Keratinocyte (primary cell): Measurements from ENCODE around the gene GTF2H4. TPM values are rescaled to one million over a fixed set of nuclear protein-coding genes. Genes with fewer than 3 reads are reported as not detected.
"Not testable (repeated sequence)": the region's sequence is repeated elsewhere in the genome, so short reads cannot be mapped to it uniquely, and the experiment has no call there.

Experiments
- DNase-seq: peaks from one replicate; pipeline ENCODE4 v3.0.0-alpha.2; 2011; ENCODE audit warnings: low read depth, missing footprints, low spot score
- FAIRE-seq: peaks from 2 replicates; lab custom pipeline; 2011; peaks lifted over from hg19 to GRCh38; lab: Jason Lieb, UNC
- H2AFZ ChIP-seq: 2 replicates; pipeline ENCODE4 v1.6.0; 2012; ENCODE audit warnings: low read length, control low read depth, inconsistent platforms; ENCODE audit not compliant: control insufficient read depth
- H3K27ac ChIP-seq: 2 replicates; pipeline ENCODE4 v1.5.1; 2011; ENCODE audit warnings: low read length; ENCODE audit not compliant: control insufficient read depth, insufficient read depth
- H3K27me3 ChIP-seq: 3 replicates; pipeline ENCODE4 v1.6.0; 2011; ENCODE audit warnings: low read length; ENCODE audit not compliant: control insufficient read depth, insufficient read depth; ENCODE audit errors: extremely low read depth
- H3K36me3 ChIP-seq, 2 experiments: 2 replicates in 1 of 2; 3 replicates in 1 of 2; pipeline ENCODE4 v1.5.1; 2011; ENCODE audit warnings: low read length in 2 of 2, mild to moderate bottlenecking in 1 of 2; ENCODE audit not compliant: control insufficient read depth in 2 of 2, insufficient read depth in 2 of 2; ENCODE audit errors: extremely low read depth in 1 of 2
- H3K4me1 ChIP-seq: 3 replicates; pipeline ENCODE4 v1.5.1; 2011; ENCODE audit warnings: low read length; ENCODE audit not compliant: control insufficient read depth, insufficient read depth; ENCODE audit errors: extremely low read depth
- H3K4me2 ChIP-seq: 3 replicates; pipeline ENCODE4 v1.6.0; 2011; ENCODE audit warnings: low read depth, low read length; ENCODE audit not compliant: control insufficient read depth, insufficient read depth; ENCODE audit errors: extremely low read depth
- H3K4me3 ChIP-seq, 3 experiments: fragments of 200-600 bp in 1 of 3; sonication (generic) in 1 of 3; 2 replicates in 2 of 3; 3 replicates in 1 of 3; pipeline ENCODE4 v1.5.1; 2011 to 2016; ENCODE audit warnings: low read length in 3 of 3, mild to moderate bottlenecking in 3 of 3, control low read depth in 2 of 3, inconsistent platforms in 1 of 3, low read depth in 1 of 3, mixed read lengths in 1 of 3, mixed run types in 1 of 3, moderate library complexity in 1 of 3; ENCODE audit not compliant: control insufficient read depth in 2 of 3, insufficient read depth in 2 of 3; ENCODE audit errors: extremely low read depth in 1 of 3
- H3K79me2 ChIP-seq: 2 replicates; pipeline ENCODE4 v1.6.0; 2012; ENCODE audit warnings: low read length; ENCODE audit not compliant: control insufficient read depth, insufficient read depth
- H3K9ac ChIP-seq: 3 replicates; pipeline ENCODE4 v1.6.0; 2011; ENCODE audit warnings: low read length; ENCODE audit not compliant: control insufficient read depth, insufficient read depth; ENCODE audit errors: extremely low read depth
- H3K9me1 ChIP-seq: 3 replicates; pipeline ENCODE4 v1.6.0; 2011; ENCODE audit warnings: low read length; ENCODE audit not compliant: control insufficient read depth, insufficient read depth; ENCODE audit errors: extremely low read depth
- H3K9me3 ChIP-seq: 2 replicates; pipeline ENCODE4 v1.5.1; 2012; ENCODE audit warnings: low read depth, low read length; ENCODE audit not compliant: control insufficient read depth
- H4K20me1 ChIP-seq: 3 replicates; pipeline ENCODE4 v1.6.0; 2011; ENCODE audit warnings: low read length; ENCODE audit not compliant: control insufficient read depth, insufficient read depth; ENCODE audit errors: extremely low read depth
- EZH2 ChIP-seq: IDR thresholded peaks from one replicate; pipeline ENCODE4 v1.6.1; 2012; ENCODE audit warnings: inconsistent platforms, mild to moderate bottlenecking, low read length, moderate library complexity
- dilution Hi-C: fragments of 300-500 bp; cut with MboI; formaldehyde crosslinking; loops from one replicate; pipeline ENCODE4 v1.7.0; 2020; ENCODE audit warnings: low sequenced_read_pairs; ENCODE audit not compliant: extremely low pct_ligation_motif_present
- polyA minus RNA-seq, 3 experiments: library from RNA; depleted of rRNA, polyadenylated mRNA; stranded (reverse); fragments of >200 nt; gene quantifications; 1 replicate in 1 of 3; 2 replicates in 1 of 3; 3 replicates in 1 of 3; pipeline ENCODE4 v1.2.3, GENCODE V29; 2011
- polyA plus RNA-seq, 5 experiments: library from polyadenylated mRNA; depleted of rRNA in 3 of 5; stranded (reverse) in 3 of 5; stranded (forward) in 1 of 5; unstranded in 1 of 5; fragments of >200 nt; gene quantifications; 1 replicate in 1 of 5; 2 replicates in 3 of 5; 3 replicates in 1 of 5; pipeline versions ENCODE4 v1.2.1 to v1.2.3, GENCODE V29; 2011 to 2012; ENCODE audit warnings: missing spikeins in 2 of 5, low read depth in 1 of 5, low replicate concordance in 1 of 5
- TF ChIP-seq, protein P1 (sequence below), 3 experiments: IDR thresholded peaks in 1 of 3; conservative IDR thresholded peaks in 1 of 3; optimal IDR thresholded peaks in 1 of 3; 2 replicates in 2 of 3; 3 replicates in 1 of 3; pipeline versions ENCODE3 to v1.5.1; 2011; ENCODE audit warnings: low read length in 3 of 3, mild to moderate bottlenecking in 3 of 3, moderate library complexity in 2 of 3, control low read depth in 1 of 3, inconsistent platforms in 1 of 3; ENCODE audit not compliant: insufficient read depth in 2 of 3; ENCODE audit errors: extremely low read depth in 1 of 3

GTF2H4 gene
- 34.2 to 44.0 TPM (median 38.7 TPM) in 3 replicates for polyA plus RNA-seq
- polyA plus RNA-seq (2011; ENCODE audit: low read depth): 7.2 TPM
- 24.4 and 25.0 TPM in 2 replicates for polyA plus RNA-seq (2011; cell fraction: cytosol; rRNA removed)
- polyA plus RNA-seq (2011; cell fraction: nucleus; rRNA removed): 68.9 and 72.9 TPM in 2 replicates
- polyA plus RNA-seq (2012; ENCODE audit: low replicate concordance): 21.9 and 32.3 TPM in 2 replicates
- polyA minus RNA-seq: 18.1 to 28.5 TPM (median 19.3 TPM) in 3 replicates
- polyA minus RNA-seq (2011; cell fraction: cytosol; rRNA and poly(A)+ RNA removed): 21.5 TPM
- 22.3 and 29.5 TPM in 2 replicates for polyA minus RNA-seq (2011; cell fraction: nucleus; rRNA and poly(A)+ RNA removed)

GRCh38 chr6:30907758-30908591 is at the start of gene GTF2H4:
Gene GTF2H4, plus strand, starts transcription at chr6:30908207.
- Histone ChIP-seq H2AFZ (peak within 1 kb of the TSS; percentile 87), H3K27ac (peak within 1 kb of the TSS; percentile 76)

DNA sequence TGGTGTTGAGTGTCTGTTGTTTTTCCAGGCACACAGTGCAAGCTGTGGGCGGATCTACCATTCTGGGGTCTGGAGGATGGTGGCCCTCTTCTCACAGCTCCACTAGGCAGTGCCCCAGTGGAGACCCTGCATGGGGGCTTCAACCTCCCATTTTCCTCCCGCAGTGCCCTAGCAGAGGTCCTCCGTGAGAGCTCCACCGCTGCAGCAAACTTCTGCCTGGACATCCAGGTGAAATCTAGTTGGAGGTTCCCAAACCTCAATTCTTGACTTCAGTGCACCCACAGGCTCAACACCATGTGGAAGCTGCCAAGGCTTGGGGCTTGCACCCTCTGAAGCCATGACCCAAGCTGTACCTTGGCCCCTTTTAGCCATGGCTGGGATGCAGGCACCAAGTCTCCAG is 48.3 kb upstream of the GTF2H4 start:
- H3K9me3 ChIP-seq, H3K4me1 ChIP-seq, H2AFZ ChIP-seq, FAIRE-seq, H3K27me3 ChIP-seq, H3K79me2 ChIP-seq, H4K20me1 ChIP-seq, H3K36me3 ChIP-seq, H3K9me1 ChIP-seq, H3K27ac ChIP-seq, DNase-seq, H3K4me3 ChIP-seq, H3K4me2 ChIP-seq, H3K9ac ChIP-seq, dilution Hi-C loops: not testable (repeated sequence)

More at GRCh38 chr6:30907758-30908591, at the start of gene GTF2H4:
- no peaks in the 10 kb centered on the region for H3K9me3 ChIP-seq
- H3K4me2 ChIP-seq: peak within 1 kb of the TSS; percentile 96
- H4K20me1 ChIP-seq: no peaks in the 10 kb centered on the region
- H3K27me3 ChIP-seq: no peaks in the 10 kb centered on the region
- no peaks in the 10 kb centered on the region for H3K9me1 ChIP-seq
- DNase-seq: peak; percentile 90
- dilution Hi-C loops: no loop called here
- peaks cover 9% of the 10 kb centered on the region for H3K4me1 ChIP-seq
- H3K79me2 ChIP-seq: peaks cover 13% of the 10 kb centered on the region
- peak within 1 kb of the TSS; percentile 94 for H3K9ac ChIP-seq
- TF ChIP-seq, protein P1, sequence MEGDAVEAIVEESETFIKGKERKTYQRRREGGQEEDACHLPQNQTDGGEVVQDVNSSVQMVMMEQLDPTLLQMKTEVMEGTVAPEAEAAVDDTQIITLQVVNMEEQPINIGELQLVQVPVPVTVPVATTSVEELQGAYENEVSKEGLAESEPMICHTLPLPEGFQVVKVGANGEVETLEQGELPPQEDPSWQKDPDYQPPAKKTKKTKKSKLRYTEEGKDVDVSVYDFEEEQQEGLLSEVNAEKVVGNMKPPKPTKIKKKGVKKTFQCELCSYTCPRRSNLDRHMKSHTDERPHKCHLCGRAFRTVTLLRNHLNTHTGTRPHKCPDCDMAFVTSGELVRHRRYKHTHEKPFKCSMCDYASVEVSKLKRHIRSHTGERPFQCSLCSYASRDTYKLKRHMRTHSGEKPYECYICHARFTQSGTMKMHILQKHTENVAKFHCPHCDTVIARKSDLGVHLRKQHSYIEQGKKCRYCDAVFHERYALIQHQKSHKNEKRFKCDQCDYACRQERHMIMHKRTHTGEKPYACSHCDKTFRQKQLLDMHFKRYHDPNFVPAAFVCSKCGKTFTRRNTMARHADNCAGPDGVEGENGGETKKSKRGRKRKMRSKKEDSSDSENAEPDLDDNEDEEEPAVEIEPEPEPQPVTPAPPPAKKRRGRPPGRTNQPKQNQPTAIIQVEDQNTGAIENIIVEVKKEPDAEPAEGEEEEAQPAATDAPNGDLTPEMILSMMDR (optimal IDR thresholded peaks at IDR 0.05 in 1 of 3, IDR thresholded peaks at IDR 0.05 in 1 of 3, conservative IDR thresholded peaks at IDR 0.05 in 1 of 3; ENCODE audit: extremely low read depth in 1 of 3, insufficient read depth in 2 of 3, low read length in 3 of 3): peak in 1 of 3 experiments; percentile 2
- TF ChIP-seq EZH2: no peak
- H3K36me3 ChIP-seq: peaks cover 16% of the 10 kb centered on the region in 2 experiments
- peak within 1 kb of the TSS; percentile 62 to 99 (median 99) for H3K4me3 ChIP-seq
- FAIRE-seq: peak; percentile 70
